Thymus (tissue), 11 donors: Measurements from ENCODE around the gene SLC2A10. TPM values are rescaled to one million over a fixed set of nuclear protein-coding genes. Genes with fewer than 3 reads are reported as not detected.

ENCODE experiments used
- DNase-seq, 9 donors: peaks; one replicate each; pipeline ENCODE4 v3.0.0-alpha.2; 2013; ENCODE audit warnings: low spot score in 9 of 9, low read depth in 6 of 9, missing footprints in 1 of 9
- H3K27ac ChIP-seq, 2 donors: one replicate each; pipeline ENCODE4 v1.5.1; 2013; ENCODE audit warnings: control low read depth in 1 of 2, low read depth in 1 of 2, low read length in 1 of 2, mild to moderate bottlenecking in 1 of 2, moderate library complexity in 1 of 2
- H3K27me3 ChIP-seq, 2 donors: one replicate each; pipeline ENCODE4 v1.5.1; 2013; ENCODE audit warnings: low read length in 1 of 2; ENCODE audit not compliant: control insufficient read depth in 2 of 2, insufficient read depth in 1 of 2
- H3K36me3 ChIP-seq, 2 donors: one replicate each; pipeline ENCODE4 v1.5.1; 2013; ENCODE audit warnings: low read length in 1 of 2, mild to moderate bottlenecking in 1 of 2, moderate library complexity in 1 of 2; ENCODE audit not compliant: control insufficient read depth in 2 of 2, insufficient read depth in 2 of 2
- H3K4me1 ChIP-seq, 2 donors: one replicate each; pipeline ENCODE4 v1.5.1; 2013; ENCODE audit warnings: low read length in 2 of 2; ENCODE audit not compliant: control insufficient read depth in 2 of 2, insufficient read depth in 2 of 2
- H3K4me3 ChIP-seq, 2 donors: one replicate each; pipeline ENCODE4 v1.5.1; 2013; ENCODE audit warnings: low read length in 2 of 2, control low read depth in 1 of 2, mild to moderate bottlenecking in 1 of 2
- H3K9me3 ChIP-seq, 2 donors: one replicate each; pipeline ENCODE4 v1.5.1; 2013; ENCODE audit warnings: low read length in 1 of 2, mild to moderate bottlenecking in 1 of 2; ENCODE audit not compliant: control insufficient read depth in 2 of 2, insufficient read depth in 1 of 2
- WGBS: extraction: QIAGEN DNeasy Blood & Tissue Kit; methylation state at CpG from one replicate; pipeline ENCODE4 v1.1.7; 2013; 5-methylcytosine and 5-hydroxymethylcytosine counted together
- polyA plus RNA-seq: library from polyadenylated mRNA; stranded (reverse); fragments of 200-250 nt; gene quantifications from one replicate; pipeline ENCODE4 v1.2.3, GENCODE V29; 2013
- total RNA-seq: library from RNA; stranded (reverse); fragments of 120-200 nt; gene quantifications from one replicate; pipeline ENCODE4 v1.2.4, GENCODE V29; 2013
- donor health status: healthy.

SLC2A10 gene
- total and polyA plus RNA-seq, 2 donors, result 2.0 to 4.8 TPM

GRCh38 chr20:46680684-46681031 lies 28.8 kb upstream of the SLC2A10 start:
- WGBS, result 95% methylated on average over 2 of the region's 2 CpGs
- H3K27ac ChIP-seq, result no peak overlapping the region

DNA sequence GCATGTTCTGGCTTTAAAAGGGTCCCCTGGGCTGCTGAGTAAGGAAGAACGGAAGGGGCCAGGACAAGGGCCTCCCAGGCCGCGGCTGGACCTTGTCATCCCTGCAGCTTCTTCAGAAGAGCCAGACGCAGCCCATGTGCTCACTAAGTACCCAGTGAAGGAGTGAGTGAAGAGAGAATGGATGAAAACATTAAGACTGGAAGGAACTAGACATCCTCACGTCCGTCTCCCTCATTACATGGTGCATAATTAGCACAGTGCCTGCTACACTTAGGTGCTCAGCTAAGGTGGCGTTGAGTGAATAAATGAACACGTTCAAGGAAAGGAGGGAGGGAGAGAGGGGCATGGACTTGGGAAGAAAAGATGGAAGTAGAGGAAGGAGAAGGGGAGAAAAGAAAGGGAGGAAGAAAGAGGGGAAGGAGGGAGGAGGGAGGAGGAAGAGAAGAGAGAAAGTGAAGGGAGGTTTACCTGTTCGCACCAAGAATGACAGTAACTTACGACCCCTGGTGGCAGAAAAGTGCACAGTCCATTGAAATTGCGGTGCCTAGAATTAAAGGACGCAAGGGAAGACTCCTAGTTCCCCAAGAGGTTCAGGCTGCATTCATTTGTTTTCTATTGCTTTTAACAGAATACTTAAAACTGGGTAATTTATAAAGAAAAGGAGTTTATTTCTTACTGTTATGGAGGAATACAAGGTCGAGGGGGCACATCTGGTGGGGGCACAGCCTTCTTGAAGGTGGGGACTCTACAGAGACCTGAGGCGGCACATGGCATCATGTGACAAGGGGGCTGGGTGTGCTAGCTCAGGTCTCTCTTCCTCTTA lies 28.2 kb upstream of the SLC2A10 start:
- Histone ChIP-seq H3K9me3 (no peaks in the 10 kb centered on the region), H3K27me3 (no peaks in the 10 kb centered on the region), H3K4me3 (no peak overlapping the region), H3K4me1 (peaks cover 3 to 7% of the 10 kb centered on the region in 2 donors), H3K27ac (no peak overlapping the region), H3K36me3 (peaks cover 2 to 16% of the 10 kb centered on the region in 2 donors)
- DNase-seq, result peak in 8 of 9 donors; percentile 32 to 82 (median 58)
- 60% methylated on average over 14 of the region's 14 CpGs for WGBS

More at GRCh38 chr20:46680684-46681031, 28.8 kb upstream of the SLC2A10 start:
- H3K36me3 ChIP-seq, result peaks cover 2 to 13% of the 10 kb centered on the region in 2 donors
- DNase-seq, result no peak
- no peaks in the 10 kb centered on the region for H3K9me3 ChIP-seq
- no peak overlapping the region for H3K4me3 ChIP-seq
- H3K4me1 ChIP-seq, result peaks cover 3 to 6% of the 10 kb centered on the region in 2 donors
- no peaks in the 10 kb centered on the region for H3K27me3 ChIP-seq

DNA sequence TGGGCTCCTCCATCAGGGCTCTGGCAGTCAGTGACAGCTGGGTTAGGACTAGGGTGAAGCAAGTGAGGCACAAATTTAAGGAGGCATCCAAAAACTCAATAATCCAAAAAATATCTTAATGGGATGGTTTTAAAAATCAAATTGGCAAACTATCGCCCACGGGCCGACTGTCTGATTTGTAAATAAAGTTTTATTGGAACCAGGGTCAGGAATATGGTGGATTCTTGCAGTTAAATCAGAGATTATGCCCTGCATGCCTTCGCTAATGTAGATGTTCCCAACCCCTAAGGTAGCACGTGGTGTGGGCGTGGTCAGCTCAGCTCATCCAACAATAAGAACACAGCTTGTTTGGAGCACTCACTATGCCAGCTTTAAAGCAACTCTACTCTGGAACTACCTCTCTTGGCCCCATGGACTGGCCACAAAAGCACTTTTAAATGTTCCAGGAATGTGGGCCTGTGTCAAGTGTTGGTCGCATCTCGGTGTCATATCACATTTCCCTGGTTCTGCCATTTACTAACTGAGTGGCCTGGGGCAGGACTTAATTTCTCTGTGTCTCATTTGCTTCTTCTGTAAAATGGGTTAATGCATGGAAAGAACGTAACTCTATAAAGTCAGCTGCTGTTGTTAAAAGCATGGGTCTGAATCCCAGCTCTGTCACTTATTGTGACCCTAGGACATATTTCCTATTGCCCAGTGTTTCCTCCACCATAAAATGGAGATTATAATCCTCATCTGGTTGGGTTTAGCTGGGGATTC lies 27.2 kb upstream of the SLC2A10 start:
- 96% methylated on average over 9 of the region's 9 CpGs for WGBS
- H3K4me1 ChIP-seq, result peaks cover 8 to 14% of the 10 kb centered on the region in 2 donors
- no peak overlapping the region for H3K4me3 ChIP-seq
- H3K36me3 ChIP-seq, result peaks cover 2 to 22% of the 10 kb centered on the region in 2 donors
- H3K27me3 ChIP-seq, result no peaks in the 10 kb centered on the region
- no peak overlapping the region for H3K27ac ChIP-seq
- no peak for DNase-seq
- H3K9me3 ChIP-seq, result no peaks in the 10 kb centered on the region

GRCh38 chr20:46683011-46683667 lies 26.3 kb upstream of the SLC2A10 start:
- Histone ChIP-seq H3K27me3 (no peaks in the 10 kb centered on the region), H3K9me3 (no peaks in the 10 kb centered on the region), H3K4me3 (no peak overlapping the region), H3K4me1 (peaks cover 14 to 21% of the 10 kb centered on the region in 2 donors), H3K36me3 (peaks cover 2 to 22% of the 10 kb centered on the region in 2 donors), H3K27ac (no peak overlapping the region)
- WGBS, result 76% methylated on average over 12 of the region's 12 CpGs
- DNase-seq, result no peak

DNA sequence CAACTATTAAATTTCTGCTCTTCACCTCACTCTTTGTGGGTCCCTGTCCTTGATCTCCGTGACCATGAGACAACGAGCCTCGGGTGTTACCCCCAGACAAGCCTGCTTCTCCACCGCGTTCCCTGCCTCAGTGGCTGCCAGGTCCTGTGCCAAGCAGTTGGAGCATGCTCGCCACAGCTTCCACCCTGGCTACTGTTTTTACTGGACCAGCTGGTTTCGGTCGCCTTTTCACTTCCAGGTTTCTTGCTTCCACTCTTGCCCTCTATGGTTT lies 25.8 kb upstream of the SLC2A10 start:
- Histone ChIP-seq H3K36me3 (peaks cover 2 to 22% of the 10 kb centered on the region in 2 donors), H3K4me3 (no peak overlapping the region), H3K9me3 (no peaks in the 10 kb centered on the region), H3K4me1 (peaks cover 18 to 25% of the 10 kb centered on the region in 2 donors), H3K27me3 (no peaks in the 10 kb centered on the region), H3K27ac (no peak overlapping the region)
- no peak for DNase-seq
- 93% methylated on average over 8 of the region's 8 CpGs for WGBS

DNA sequence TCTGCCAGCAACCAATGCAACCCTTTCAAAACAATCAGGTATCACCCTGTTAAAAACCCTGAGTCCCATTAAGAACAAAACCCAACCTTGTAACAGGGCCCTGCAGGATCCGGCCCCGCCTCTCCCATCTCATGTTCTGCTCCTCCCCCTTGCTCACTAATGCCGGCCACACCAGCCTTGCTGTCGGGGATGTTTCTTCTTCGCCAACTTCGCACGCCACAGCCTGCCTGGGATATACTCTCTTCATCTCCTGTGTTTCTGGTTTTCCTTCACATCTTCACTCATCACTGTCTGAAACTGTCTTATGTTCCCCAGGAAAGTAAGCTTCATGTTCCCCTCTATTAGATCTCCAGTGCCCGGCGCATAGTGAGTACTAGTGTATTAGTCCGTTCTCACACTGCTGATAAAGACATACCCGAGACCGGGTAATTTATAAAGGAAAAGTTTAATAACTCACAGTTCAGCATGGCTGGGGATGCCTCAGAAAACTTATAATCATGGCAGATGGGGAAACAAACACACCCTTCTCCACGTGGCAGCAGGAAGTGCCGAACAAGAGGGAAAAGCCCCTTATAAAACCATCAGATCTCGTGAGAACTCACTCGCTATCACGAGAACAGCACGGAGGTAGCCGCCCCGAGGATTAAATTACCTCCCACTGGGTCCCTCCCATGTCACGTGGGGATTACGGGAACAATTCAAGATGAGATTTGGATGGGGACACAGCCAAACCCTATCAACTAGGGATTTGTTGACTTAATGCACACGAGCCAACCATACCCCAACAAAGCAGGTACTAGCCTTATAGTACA lies 25.3 kb upstream of the SLC2A10 start:
- H3K36me3 ChIP-seq, result peaks cover 2 to 22% of the 10 kb centered on the region in 2 donors
- peak overlapping the region in 1 of 2 donors; percentile 57 for H3K27ac ChIP-seq
- no peak overlapping the region for H3K4me3 ChIP-seq
- H3K9me3 ChIP-seq, result no peaks in the 10 kb centered on the region
- peak in 1 of 9 donors; percentile 21 for DNase-seq
- no peaks in the 10 kb centered on the region for H3K27me3 ChIP-seq
- peaks cover 18 to 27% of the 10 kb centered on the region in 2 donors for H3K4me1 ChIP-seq
- WGBS, result 91% methylated on average over 23 of the region's 23 CpGs

DNA sequence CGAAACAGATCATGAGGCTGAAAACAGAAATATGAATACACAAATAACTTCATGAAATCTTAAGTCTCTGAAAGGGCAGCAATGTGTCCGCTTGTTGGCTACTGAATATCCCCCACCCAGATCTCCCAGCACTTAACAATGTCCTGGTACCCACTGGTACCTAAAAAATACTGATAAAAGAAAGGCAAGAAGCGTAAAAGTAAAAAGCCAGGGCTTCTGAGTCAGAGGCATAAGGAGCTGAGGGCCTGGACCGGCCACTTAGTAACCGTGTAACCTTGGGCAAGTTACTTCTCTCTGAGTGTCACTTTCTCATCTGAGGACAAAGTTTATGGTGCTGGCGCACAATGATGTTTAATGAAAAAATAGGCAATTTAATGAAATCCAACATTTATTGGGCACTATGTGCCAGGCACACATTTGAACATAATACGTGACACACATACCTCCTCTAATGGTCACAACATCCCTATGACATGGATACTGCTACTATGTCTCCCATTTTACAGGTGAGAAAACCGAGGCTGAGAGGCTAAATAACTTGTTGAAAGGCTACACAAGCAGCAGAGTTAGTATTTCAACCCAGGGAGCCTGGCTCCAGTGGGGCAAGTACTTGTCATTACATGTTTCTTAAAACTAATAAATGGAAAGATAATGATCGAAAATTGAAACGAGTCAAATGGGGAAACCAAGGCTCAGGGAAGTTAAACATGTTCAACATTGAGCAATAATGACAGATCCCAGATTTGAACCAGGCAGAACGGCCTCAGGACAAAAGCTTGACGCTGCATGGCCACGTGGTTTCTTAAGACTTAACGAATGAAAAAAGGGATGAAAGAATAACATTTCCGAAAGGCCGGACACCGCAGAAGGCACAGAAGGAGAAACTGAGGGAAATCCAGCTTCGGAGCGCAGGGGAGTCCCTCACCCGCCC lies 21.0 kb upstream of the SLC2A10 start:
- Histone ChIP-seq H3K36me3 (peaks cover 0 to 22% of the 10 kb centered on the region in 2 donors), H3K4me3 (peak overlapping the region; percentile 68 to 83), H3K4me1 (peaks cover 18 to 32% of the 10 kb centered on the region in 2 donors), H3K27me3 (no peaks in the 10 kb centered on the region), H3K27ac (peak overlapping the region; percentile 73 to 81), H3K9me3 (no peaks in the 10 kb centered on the region)
- WGBS, result 28% methylated on average over 20 of the region's 20 CpGs
- DNase-seq, result no peak
